AG09309 (cell line): ENCODE measurements around the gene PLEKHA3.

ENCODE experiments used
- DNase-seq: peaks from one replicate; pipeline ENCODE4 v3.0.0-alpha.2; 2010; ENCODE audit warnings: low read depth
- H3K4me3 ChIP-seq: 2 replicates; pipeline ENCODE4 v1.5.1; 2011; ENCODE audit warnings: mild to moderate bottlenecking, low read depth, low read length, moderate library complexity; ENCODE audit not compliant: control insufficient read depth
- CTCF ChIP-seq: IDR thresholded peaks from 2 replicates; pipeline ENCODE4 v1.5.1; 2011; ENCODE audit warnings: mild to moderate bottlenecking, low read depth, low read length, inconsistent platforms; ENCODE audit not compliant: insufficient read depth, control insufficient read depth; ENCODE audit errors: missing control alignments

The PLEKHA3 gene

GRCh38 chr2:178479275-178479616 lies 1.0 kb upstream of the PLEKHA3 start:
- no peak for DNase-seq
- no peak for TF ChIP-seq CTCF
- H3K4me3 ChIP-seq: peak overlapping the region; percentile 50

- DNase-seq: no peak
- H3K4me3 ChIP-seq: peak overlapping the region; percentile 34
- TF ChIP-seq CTCF: no peak
Measured at GRCh38 chr2:178479758-178480226, 465 bp upstream of the PLEKHA3 start.

- no peak for TF ChIP-seq CTCF
- no peak for DNase-seq
- no peak overlapping the region for H3K4me3 ChIP-seq
Measured at GRCh38 chr2:178482437-178482836, 2.2 kb downstream of the PLEKHA3 start.

GRCh38 chr2:178484245-178485041 lies 4.2 kb downstream of the PLEKHA3 start:
- TF ChIP-seq CTCF: no peak
- no peak overlapping the region for H3K4me3 ChIP-seq
- no peak for DNase-seq

- DNase-seq: peak; percentile 52
- TF ChIP-seq CTCF: no peak
- H3K4me3 ChIP-seq: no peak overlapping the region
Measured at GRCh38 chr2:178485356-178485755, 5.1 kb downstream of the PLEKHA3 start.

GRCh38 chr2:178491612-178492011 lies 11.4 kb downstream of the PLEKHA3 start:
- DNase-seq: no peak
- no peak for TF ChIP-seq CTCF
- no peak overlapping the region for H3K4me3 ChIP-seq

GRCh38 chr2:178496049-178496448 lies 15.8 kb downstream of the PLEKHA3 start:
- DNase-seq: no peak
- no peak for TF ChIP-seq CTCF
- H3K4me3 ChIP-seq: no peak overlapping the region
